ENCODE results near the gene FES. TPM values are rescaled to one million over a fixed set of nuclear protein-coding genes. Genes with fewer than 3 reads are reported as not detected.

Gene FES
- total RNA-seq, 1 experiment from 2014 or later: 6.7 TPM

GRCh38 chr15:90945091-90945490 is 60.8 kb downstream of the FES start:
- H3K9me3 ChIP-seq (ENCODE audit: control insufficient read depth, low read depth, low read length): no peaks in the 10 kb centered on the region
- no peak overlapping the region for H3K9ac ChIP-seq (ENCODE audit: extremely low read depth, insufficient read length, low read length)
- no peak overlapping the region for H2AFZ ChIP-seq (ENCODE audit: low read length)
- Mint-ChIP-seq H3K4me3 (no peak overlapping the region), H3K9me3 (no peaks in the 10 kb centered on the region), H3K36me3 (ENCODE audit: insufficient read depth in 1 of 3, low read depth in 3 of 3) (peaks cover 49 to 89% (median 74%) of the 10 kb centered on the region in 3 experiments; a peak in 6 of 7 replicates), H3K27ac (no peak overlapping the region), H3K27me3 (ENCODE audit: low read depth) (no peaks in the 10 kb centered on the region), H3K4me1 (no peaks in the 10 kb centered on the region)
- no peak overlapping the region for H4K91ac ChIP-seq (ENCODE audit: insufficient read length, low read depth, low read length)
- no CpG with 5 or more reads among the region's 7 CpGs for WGBS (ENCODE audit: extremely low coverage, insufficient read length, low lambda C conversion rate)
- peaks cover 3% of the 10 kb centered on the region for H3K23me2 ChIP-seq (ENCODE audit: insufficient read length, low read depth, low read length, poor library complexity, severe bottlenecking)
- TF ChIP-seq CTCF (conservative IDR thresholded peaks at IDR 0.05): no peak
- H3K18ac ChIP-seq (ENCODE audit: insufficient read length, low read depth, low read length): no peak overlapping the region
- DNase-seq: no peak
- H4K5ac ChIP-seq (ENCODE audit: insufficient read length, low read depth, low read length): no peak overlapping the region
- no peak overlapping the region for H2AK5ac ChIP-seq (ENCODE audit: insufficient read length, low read length)
- no peaks in the 10 kb centered on the region for H3K79me1 ChIP-seq (ENCODE audit: insufficient read depth, low read depth, low read length, poor library complexity, severe bottlenecking)
- no peak overlapping the region for H3K23ac ChIP-seq (ENCODE audit: insufficient read length, low read depth, low read length)
- no peak overlapping the region for H2BK15ac ChIP-seq (ENCODE audit: low read depth, low read length)
- no peak overlapping the region for H3K56ac ChIP-seq (ENCODE audit: insufficient read length, low read depth, low read length)
- no peaks in the 10 kb centered on the region for H3K27me3 ChIP-seq (ENCODE audit: insufficient read depth, low read length)
- H3K4me1 ChIP-seq (ENCODE audit: insufficient read depth, low read length): no peaks in the 10 kb centered on the region
- H3K27ac ChIP-seq (ENCODE audit: insufficient read length, low read depth, low read length): no peak overlapping the region
- H2BK20ac ChIP-seq (ENCODE audit: low read depth, low read length, poor library complexity, severe bottlenecking): no peak overlapping the region
- H4K20me1 ChIP-seq (ENCODE audit: control insufficient read depth, insufficient read depth, insufficient read length): no peaks in the 10 kb centered on the region
- H2BK5ac ChIP-seq (ENCODE audit: insufficient read length, low read length): no peak overlapping the region
- no peak overlapping the region for H2BK120ac ChIP-seq (ENCODE audit: low read depth, low read length, poor library complexity, severe bottlenecking)
- no peak overlapping the region for H3K4ac ChIP-seq (ENCODE audit: low read depth, low read length)
- no peak overlapping the region for H2BK12ac ChIP-seq (ENCODE audit: insufficient read length, low read depth, low read length)
- H3T11ph ChIP-seq (ENCODE audit: low read length): no peak overlapping the region
- no peak overlapping the region for H3K4me2 ChIP-seq (ENCODE audit: insufficient read depth, insufficient read length, low read length)
- no peak overlapping the region for H3K14ac ChIP-seq (ENCODE audit: insufficient read depth, low read length)
- no peaks in the 10 kb centered on the region for H3K79me2 ChIP-seq (ENCODE audit: insufficient read depth, low read length)
- no peak overlapping the region for H4K8ac ChIP-seq (replicated peaks; ENCODE audit: insufficient read length, low read depth, low read length)

Other genes starting within 250 kb of the FES start
- 41.3 and 43.4 TPM in 2 replicates for gene BLM, start 167.2 kb upstream of the FES start, total RNA-seq (2021)
- gene FURIN, start 15.9 kb upstream of the FES start, total RNA-seq (2021): 35.1 and 35.7 TPM in 2 replicates
- 25.3 and 27.4 TPM in 2 replicates for gene MAN2A2, start 18.8 kb downstream of the FES start, total RNA-seq (2021)
- 13.2 and 13.3 TPM in 2 replicates for gene HDDC3, start 48.0 kb downstream of the FES start, total RNA-seq (2021)
- gene UNC45A, start 50.8 kb downstream of the FES start, total RNA-seq (2021): 84.3 and 84.6 TPM in 2 replicates
- 20.6 and 22.8 TPM in 2 replicates for gene RCCD1, start 70.4 kb downstream of the FES start, total RNA-seq (2021)
- 70.5 and 75.7 TPM in 2 replicates for gene PRC1, start 110.0 kb downstream of the FES start, total RNA-seq (2021)
- gene VPS33B, start 138.1 kb downstream of the FES start, total RNA-seq (2021): 16.3 and 21.1 TPM in 2 replicates
- 0.07 TPM in 1 of 2 replicates, not detected in the other for gene SV2B, start 215.8 kb downstream of the FES start, total RNA-seq (2021)

Data from H9 (cell line).